ENCODE data around the gene CHRNB1.
A peak's percentile ranks its signal among the peaks of the same experiment; 100 is the strongest.

Gene CHRNB1

DNA sequence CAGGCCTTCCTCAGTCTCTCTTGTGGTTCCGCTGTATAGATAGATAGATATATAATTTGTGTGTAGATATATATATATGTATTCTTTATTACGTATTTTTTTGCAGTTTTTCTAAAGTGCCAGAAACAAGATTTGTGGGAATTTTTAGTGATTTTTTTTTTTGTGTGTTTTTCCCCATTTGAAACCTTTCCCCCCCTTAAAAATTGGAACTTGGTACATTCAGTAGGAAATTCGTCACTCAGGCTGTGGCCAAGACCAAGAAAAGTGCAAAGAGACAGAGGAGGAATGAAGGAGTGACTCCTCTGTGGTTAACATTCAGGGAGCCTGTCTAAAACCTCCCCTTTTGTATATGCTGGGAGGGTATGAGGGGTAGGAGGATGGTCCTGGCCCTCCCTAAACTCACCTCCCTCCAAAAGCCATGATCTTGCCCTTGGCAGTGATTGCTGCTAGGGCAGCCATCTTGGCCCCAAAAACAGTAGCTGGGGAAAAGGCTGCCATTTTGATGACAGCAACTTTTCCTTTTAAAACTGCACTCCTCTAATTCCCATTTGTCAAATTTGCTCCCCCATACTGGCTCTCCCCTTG, 15.2 kb downstream of the CHRNB1 start:
- Histone ChIP-seq H3K9ac (ENCODE audit: low read length) (no peak overlapping the region), H3K18ac (ENCODE audit: low read length) (no peak overlapping the region), H2BK5ac (ENCODE audit: low read length) (no peak overlapping the region), H3K79me2 (ENCODE audit: control insufficient read depth, insufficient read depth, low read length) (no peaks in the 10 kb centered on the region), H3K4me2 (ENCODE audit: low read length) (no peak overlapping the region), H2BK15ac (replicated peaks; ENCODE audit: low read depth) (no peak overlapping the region), H3K27me3 (ENCODE audit: insufficient read depth, low read length, poor library complexity) (no peaks in the 10 kb centered on the region), H3K79me1 (ENCODE audit: low read length) (no peaks in the 10 kb centered on the region), H2BK120ac (ENCODE audit: low read depth, low read length) (no peak overlapping the region), H3K4me1 (ENCODE audit: control insufficient read depth, low read depth, low read length) (no peaks in the 10 kb centered on the region), H2AK5ac (ENCODE audit: low read length) (no peak overlapping the region), H4K5ac (ENCODE audit: low read length) (no peak overlapping the region), H3K4ac (ENCODE audit: low read depth, low read length) (no peak overlapping the region), H3K23ac (ENCODE audit: low read length) (no peak overlapping the region), H3K4me3 (ENCODE audit: low read length) (no peak overlapping the region), H4K8ac (ENCODE audit: low read depth, low read length) (no peak overlapping the region), H3K36me3 (ENCODE audit: control insufficient read depth, insufficient read depth, low read length) (no peaks in the 10 kb centered on the region), H3K56ac (ENCODE audit: low read length) (no peak overlapping the region), H3K27ac (ENCODE audit: low read depth, low read length) (no peak overlapping the region)
- WGBS (ENCODE audit: extremely low coverage, insufficient coverage, low lambda C conversion rate), result no CpG with 5 or more reads among the region's 3 CpGs
- DNase-seq, result no peak

DNA sequence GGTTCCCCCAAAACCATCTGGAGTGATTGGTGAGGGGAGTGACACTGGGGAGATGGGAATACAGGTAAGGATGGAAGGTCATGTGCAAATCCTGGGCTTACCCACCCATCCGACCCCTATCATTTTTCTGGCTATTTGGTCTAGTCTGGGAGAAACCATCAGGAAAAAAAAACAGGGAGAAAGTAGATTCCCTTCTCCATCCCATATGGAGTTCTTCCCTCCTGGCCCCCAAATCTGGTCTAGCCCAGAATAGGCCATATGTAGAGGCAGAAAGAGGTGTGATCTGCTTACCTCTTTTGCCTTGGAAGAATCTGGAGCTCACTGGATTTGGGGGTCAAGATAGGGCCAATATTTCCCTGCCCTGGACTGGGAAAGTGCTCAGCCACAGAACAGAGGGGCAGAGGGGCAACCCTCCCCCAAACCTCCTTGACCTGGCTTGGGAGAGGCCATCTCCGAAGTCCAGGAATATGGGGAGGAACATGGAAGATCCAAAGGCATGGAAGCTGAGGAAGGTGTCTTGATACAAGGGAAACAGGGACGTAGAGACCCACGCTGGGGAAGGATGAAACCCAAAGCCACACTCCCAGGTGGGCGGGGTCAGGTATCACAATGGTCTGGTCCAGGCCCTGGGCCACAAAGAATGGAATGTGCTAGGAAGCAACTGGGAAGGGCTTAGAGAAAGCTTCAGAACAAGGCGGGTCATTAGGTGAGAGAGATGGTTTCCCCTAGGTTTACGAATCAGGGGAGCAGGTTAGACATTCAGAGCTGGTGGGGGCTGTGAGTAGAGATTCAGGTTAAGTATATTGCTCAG, 16.2 kb downstream of the CHRNB1 start:
- H2AK5ac ChIP-seq (ENCODE audit: low read length), result no peak overlapping the region
- no CpG with 5 or more reads among the region's 7 CpGs for WGBS (ENCODE audit: extremely low coverage, insufficient coverage, low lambda C conversion rate)
- H4K8ac ChIP-seq (ENCODE audit: low read depth, low read length), result no peak overlapping the region
- H3K4me2 ChIP-seq (ENCODE audit: low read length), result no peak overlapping the region
- H3K79me2 ChIP-seq (ENCODE audit: control insufficient read depth, insufficient read depth, low read length), result no peaks in the 10 kb centered on the region
- peak overlapping the region; percentile 24 for H3K23ac ChIP-seq (ENCODE audit: low read length)
- H3K79me1 ChIP-seq (ENCODE audit: low read length), result no peaks in the 10 kb centered on the region
- H3K18ac ChIP-seq (ENCODE audit: low read length), result no peak overlapping the region
- no peak overlapping the region for H2BK5ac ChIP-seq (ENCODE audit: low read length)
- no peaks in the 10 kb centered on the region for H3K27me3 ChIP-seq (ENCODE audit: insufficient read depth, low read length, poor library complexity)
- H4K5ac ChIP-seq (ENCODE audit: low read length), result peak overlapping the region; percentile 56
- H3K4me3 ChIP-seq (ENCODE audit: low read length), result no peak overlapping the region
- H2BK15ac ChIP-seq (replicated peaks; ENCODE audit: low read depth), result no peak overlapping the region
- H3K56ac ChIP-seq (ENCODE audit: low read length), result no peak overlapping the region
- peak; percentile 65 for DNase-seq
- no peak overlapping the region for H3K27ac ChIP-seq (ENCODE audit: low read depth, low read length)
- H3K9ac ChIP-seq (ENCODE audit: low read length), result no peak overlapping the region
- no peak overlapping the region for H3K4ac ChIP-seq (ENCODE audit: low read depth, low read length)
- no peaks in the 10 kb centered on the region for H3K4me1 ChIP-seq (ENCODE audit: control insufficient read depth, low read depth, low read length)
- no peak overlapping the region for H2BK120ac ChIP-seq (ENCODE audit: low read depth, low read length)
- no peaks in the 10 kb centered on the region for H3K36me3 ChIP-seq (ENCODE audit: control insufficient read depth, insufficient read depth, low read length)

DNA sequence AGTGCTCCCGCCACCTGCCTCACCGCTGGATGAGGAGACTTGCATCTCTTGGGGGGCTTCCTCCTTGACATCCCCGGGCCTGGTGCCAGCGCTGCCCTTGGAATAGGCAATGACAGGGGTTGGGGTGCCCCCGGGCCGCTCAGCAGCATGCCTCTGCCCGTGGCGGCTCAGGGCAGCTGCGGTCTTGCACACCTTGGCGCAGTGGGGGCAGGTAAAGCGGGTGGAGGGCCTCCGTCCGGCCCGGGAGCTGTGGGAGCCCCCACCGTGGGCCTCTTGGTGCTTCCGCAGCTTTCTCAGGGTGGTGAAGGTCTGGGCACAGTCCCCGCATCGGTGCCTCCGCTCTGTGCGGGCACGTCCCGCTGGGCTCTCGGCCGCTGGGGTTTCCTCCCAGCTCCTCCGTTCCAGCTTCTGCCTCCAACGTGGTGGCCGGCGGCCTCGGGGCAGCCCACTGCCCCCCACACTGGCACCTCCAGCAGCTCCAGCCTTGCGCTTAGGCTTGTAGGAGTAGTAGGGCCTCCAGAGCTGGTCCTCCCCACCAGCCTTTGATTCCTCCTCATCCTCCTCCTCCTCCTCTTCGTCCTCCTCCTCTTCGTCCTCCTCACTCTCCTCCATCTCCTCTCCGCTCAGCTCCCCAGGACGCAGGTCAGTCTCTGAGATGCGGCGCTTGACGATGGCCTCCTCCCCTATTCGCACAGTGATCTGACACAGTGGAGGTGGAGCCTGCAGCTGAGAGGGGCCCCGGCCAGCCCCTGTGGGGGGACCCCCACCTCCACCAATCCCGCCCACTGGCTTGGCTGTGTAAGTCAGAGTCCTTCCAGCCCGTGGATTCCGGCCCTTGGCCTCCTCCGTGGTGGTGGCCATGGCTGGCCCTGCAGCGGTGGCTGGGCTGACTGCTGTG, 17.9 kb downstream of the CHRNB1 start:
- no peak overlapping the region for H4K5ac ChIP-seq (ENCODE audit: low read length)
- no CpG with 5 or more reads among the region's 44 CpGs for WGBS (ENCODE audit: extremely low coverage, insufficient coverage, low lambda C conversion rate)

DNA sequence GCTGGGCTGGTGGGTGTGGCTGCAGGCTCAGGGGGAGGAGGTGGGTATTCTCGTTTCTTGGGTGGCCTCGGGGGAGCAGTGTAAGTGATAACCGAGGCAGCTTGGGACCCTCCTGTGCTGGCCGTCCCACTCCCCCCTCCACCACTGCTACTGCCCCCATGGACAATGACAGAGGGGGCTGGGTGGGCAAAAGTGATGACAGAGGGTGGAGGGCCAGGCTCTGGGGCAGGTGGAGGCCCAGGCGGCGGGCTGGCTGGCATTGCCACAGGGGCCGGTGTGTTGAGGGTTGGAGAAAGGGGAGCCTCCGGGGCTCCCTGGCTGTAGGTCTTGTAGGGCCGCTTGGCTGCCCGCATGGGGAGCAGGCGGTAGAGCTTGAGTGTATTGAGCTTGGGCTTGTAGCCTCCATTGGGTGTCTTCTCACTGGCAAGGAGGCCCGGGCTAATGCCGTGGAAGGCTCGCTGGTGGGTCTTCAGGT, 18.5 kb downstream of the CHRNB1 start:
- no peak overlapping the region for H4K5ac ChIP-seq (ENCODE audit: low read length)
- no CpG with 5 or more reads among the region's 14 CpGs for WGBS (ENCODE audit: extremely low coverage, insufficient coverage, low lambda C conversion rate)
- no peak overlapping the region for H3K4me3 ChIP-seq (ENCODE audit: low read length)
- no peak overlapping the region for H2BK15ac ChIP-seq (replicated peaks; ENCODE audit: low read depth)
- H3K9ac ChIP-seq (ENCODE audit: low read length), result no peak overlapping the region
- H3K23ac ChIP-seq (ENCODE audit: low read length), result no peak overlapping the region
- no peak for DNase-seq
- H3K4ac ChIP-seq (ENCODE audit: low read depth, low read length), result no peak overlapping the region
- no peak overlapping the region for H3K27ac ChIP-seq (ENCODE audit: low read depth, low read length)
- H4K8ac ChIP-seq (ENCODE audit: low read depth, low read length), result no peak overlapping the region
- H3K4me1 ChIP-seq (ENCODE audit: control insufficient read depth, low read depth, low read length), result no peaks in the 10 kb centered on the region
- H3K36me3 ChIP-seq (ENCODE audit: control insufficient read depth, insufficient read depth, low read length), result peaks cover 1% of the 10 kb centered on the region
- H2BK5ac ChIP-seq (ENCODE audit: low read length), result no peak overlapping the region
- no peak overlapping the region for H3K56ac ChIP-seq (ENCODE audit: low read length)
- no peaks in the 10 kb centered on the region for H3K27me3 ChIP-seq (ENCODE audit: insufficient read depth, low read length, poor library complexity)
- H2AK5ac ChIP-seq (ENCODE audit: low read length), result no peak overlapping the region
- no peaks in the 10 kb centered on the region for H3K79me2 ChIP-seq (ENCODE audit: control insufficient read depth, insufficient read depth, low read length)
- no peak overlapping the region for H3K4me2 ChIP-seq (ENCODE audit: low read length)
- H2BK120ac ChIP-seq (ENCODE audit: low read depth, low read length), result no peak overlapping the region
- H3K79me1 ChIP-seq (ENCODE audit: low read length), result no peaks in the 10 kb centered on the region
- H3K18ac ChIP-seq (ENCODE audit: low read length), result no peak overlapping the region

More for the DNA sequence above, 17.9 kb downstream of the CHRNB1 start:
- no peak overlapping the region for H3K4ac ChIP-seq (ENCODE audit: low read depth, low read length)
- no peaks in the 10 kb centered on the region for H3K4me1 ChIP-seq (ENCODE audit: control insufficient read depth, low read depth, low read length)
- no peak overlapping the region for H3K18ac ChIP-seq (ENCODE audit: low read length)
- H3K56ac ChIP-seq (ENCODE audit: low read length), result no peak overlapping the region
- no peak overlapping the region for H3K23ac ChIP-seq (ENCODE audit: low read length)
- H3K79me1 ChIP-seq (ENCODE audit: low read length), result no peaks in the 10 kb centered on the region
- H2BK15ac ChIP-seq (replicated peaks; ENCODE audit: low read depth), result no peak overlapping the region
- no peaks in the 10 kb centered on the region for H3K27me3 ChIP-seq (ENCODE audit: insufficient read depth, low read length, poor library complexity)
- H3K9ac ChIP-seq (ENCODE audit: low read length), result no peak overlapping the region
- H4K8ac ChIP-seq (ENCODE audit: low read depth, low read length), result no peak overlapping the region
- H3K27ac ChIP-seq (ENCODE audit: low read depth, low read length), result no peak overlapping the region
- H3K4me3 ChIP-seq (ENCODE audit: low read length), result no peak overlapping the region
- DNase-seq, result no peak
- no peak overlapping the region for H2BK120ac ChIP-seq (ENCODE audit: low read depth, low read length)
- H3K4me2 ChIP-seq (ENCODE audit: low read length), result no peak overlapping the region
- H2BK5ac ChIP-seq (ENCODE audit: low read length), result no peak overlapping the region
- H3K36me3 ChIP-seq (ENCODE audit: control insufficient read depth, insufficient read depth, low read length), result peaks cover 1% of the 10 kb centered on the region
- H3K79me2 ChIP-seq (ENCODE audit: control insufficient read depth, insufficient read depth, low read length), result no peaks in the 10 kb centered on the region
- H2AK5ac ChIP-seq (ENCODE audit: low read length), result no peak overlapping the region

DNA sequence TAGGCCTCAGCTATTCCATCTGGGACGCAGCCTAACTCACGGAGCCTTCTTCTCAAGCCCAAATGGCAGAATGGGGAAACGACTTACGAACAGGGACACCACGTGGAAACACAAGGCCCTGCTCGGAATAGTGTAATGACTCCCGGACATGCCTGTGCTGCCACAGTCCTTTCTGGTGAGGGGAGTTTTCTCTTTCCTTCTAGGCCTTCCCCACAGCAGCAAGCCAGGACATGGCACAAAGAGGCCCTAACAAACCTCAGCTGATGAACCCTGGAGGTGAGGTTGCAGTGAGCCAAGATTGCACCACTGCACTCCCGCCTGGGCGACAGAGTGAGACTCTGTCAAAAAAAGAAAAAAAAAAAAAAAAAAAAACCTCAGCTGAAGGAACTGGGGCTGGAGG, 19.2 kb downstream of the CHRNB1 start:
- no peak overlapping the region for H3K56ac ChIP-seq (ENCODE audit: low read length)
- no peak overlapping the region for H3K4ac ChIP-seq (ENCODE audit: low read depth, low read length)
- no peak overlapping the region for H3K4me2 ChIP-seq (ENCODE audit: low read length)
- H4K8ac ChIP-seq (ENCODE audit: low read depth, low read length), result no peak overlapping the region
- no peak overlapping the region for H3K18ac ChIP-seq (ENCODE audit: low read length)
- no peaks in the 10 kb centered on the region for H3K4me1 ChIP-seq (ENCODE audit: control insufficient read depth, low read depth, low read length)
- no peak overlapping the region for H2BK15ac ChIP-seq (replicated peaks; ENCODE audit: low read depth)
- no peak overlapping the region for H2BK5ac ChIP-seq (ENCODE audit: low read length)
- no peak overlapping the region for H3K4me3 ChIP-seq (ENCODE audit: low read length)
- H4K5ac ChIP-seq (ENCODE audit: low read length), result no peak overlapping the region
- H3K36me3 ChIP-seq (ENCODE audit: control insufficient read depth, insufficient read depth, low read length), result peaks cover 3% of the 10 kb centered on the region
- no peak overlapping the region for H3K27ac ChIP-seq (ENCODE audit: low read depth, low read length)
- no peak overlapping the region for H2AK5ac ChIP-seq (ENCODE audit: low read length)
- H3K9ac ChIP-seq (ENCODE audit: low read length), result no peak overlapping the region
- DNase-seq, result no peak
- no peaks in the 10 kb centered on the region for H3K79me2 ChIP-seq (ENCODE audit: control insufficient read depth, insufficient read depth, low read length)
- peaks cover 2% of the 10 kb centered on the region for H3K79me1 ChIP-seq (ENCODE audit: low read length)
- H2BK120ac ChIP-seq (ENCODE audit: low read depth, low read length), result no peak overlapping the region
- WGBS (ENCODE audit: extremely low coverage, insufficient coverage, low lambda C conversion rate), result no CpG with 5 or more reads among the region's 9 CpGs
- no peak overlapping the region for H3K23ac ChIP-seq (ENCODE audit: low read length)
- no peaks in the 10 kb centered on the region for H3K27me3 ChIP-seq (ENCODE audit: insufficient read depth, low read length, poor library complexity)
